Midbrain (tissue), 1 donor: ENCODE data around the gene ABCA4.
"Not testable (repeated sequence)": the region's sequence is repeated elsewhere in the genome, so short reads cannot be mapped to it uniquely, and the experiment has no call there.

Experiments
- DNase-seq: peaks from one replicate; lab custom pipeline; 2025; lab: John Stamatoyannopoulos, UW

Gene ABCA4

DNA sequence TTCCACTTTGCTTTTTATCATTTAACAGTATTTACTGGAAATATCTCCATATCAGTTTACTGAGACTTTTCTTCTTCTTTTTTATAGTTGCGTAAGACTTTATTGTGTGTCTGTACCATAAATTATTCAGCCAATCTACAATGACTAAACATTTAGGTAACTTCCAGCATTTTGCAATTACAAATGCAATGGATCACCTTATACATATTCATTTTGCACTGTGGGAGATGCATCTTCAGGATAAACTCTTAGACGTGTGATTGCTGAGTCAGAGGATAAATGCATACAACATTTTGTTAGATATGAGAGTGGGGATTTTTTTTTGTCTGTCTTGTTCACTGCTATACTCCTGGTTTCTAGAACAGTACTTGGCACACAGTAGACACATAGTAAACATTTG, 116.0 kb downstream of the ABCA4 start:
- no peak for DNase-seq

DNA sequence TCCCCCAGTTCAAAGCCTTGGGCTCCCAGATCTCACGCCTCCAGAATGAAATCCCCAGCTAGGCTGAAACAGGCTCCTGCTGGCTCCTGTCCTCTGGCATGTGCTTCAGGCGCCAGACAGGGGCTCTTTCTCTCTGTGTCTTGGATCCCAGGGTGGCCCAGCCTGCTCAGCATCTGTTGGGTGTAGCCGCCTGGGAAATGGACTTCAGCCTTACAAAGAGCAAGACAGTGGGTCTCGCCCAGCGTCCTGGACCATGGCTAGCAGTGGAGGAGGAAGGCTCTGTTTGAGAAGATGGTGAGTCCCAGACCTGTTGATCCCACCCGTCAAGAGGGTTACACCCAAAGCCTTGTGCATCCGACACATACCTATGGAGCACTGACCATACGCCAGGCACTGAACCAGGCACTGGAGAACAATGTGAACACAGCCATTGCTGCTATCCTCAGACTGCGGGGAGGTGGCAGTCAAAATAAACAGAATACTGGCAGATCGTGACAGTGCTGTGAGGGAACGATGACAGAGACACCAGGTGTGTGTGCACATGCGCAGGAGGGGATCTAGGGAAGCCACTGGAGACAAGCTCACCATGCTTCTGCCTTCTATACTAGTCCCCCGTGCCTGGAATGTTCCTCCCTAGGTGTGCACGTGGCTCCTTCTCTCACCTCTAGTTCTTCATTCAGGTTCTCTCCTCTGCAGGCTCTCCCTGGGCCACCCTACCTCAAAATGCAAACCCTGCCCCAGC, 118.7 kb downstream of the ABCA4 start:
- no peak for DNase-seq

- no peak for DNase-seq
Measured at GRCh38 chr1:94001397-94002045, 119.4 kb downstream of the ABCA4 start.

GRCh38 chr1:94000510-94001282, 120.3 kb downstream of the ABCA4 start:
- no peak for DNase-seq

- DNase-seq, result no peak
Measured at GRCh38 chr1:93999840-94000415, 121.0 kb downstream of the ABCA4 start.

DNA sequence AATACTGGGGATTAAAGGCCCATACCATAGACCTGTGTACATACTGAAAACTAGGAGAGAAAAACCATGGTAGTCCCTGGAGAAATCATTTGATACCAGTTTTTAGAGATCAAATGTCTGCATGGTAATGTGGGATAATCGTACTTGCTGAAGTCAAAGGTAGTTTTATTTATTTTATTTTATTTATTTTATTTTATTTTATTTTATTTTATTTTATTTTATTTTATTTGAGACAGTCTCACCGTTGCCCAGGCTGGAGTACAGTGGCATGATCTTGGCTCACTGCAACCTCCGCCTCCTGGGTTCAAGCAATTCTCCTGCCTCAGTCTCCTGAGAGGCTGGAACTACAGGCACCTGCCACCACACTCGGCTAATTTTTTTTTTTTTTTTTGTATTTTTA, 122.4 kb downstream of the ABCA4 start:
- DNase-seq, result not testable (repeated sequence)

DNA sequence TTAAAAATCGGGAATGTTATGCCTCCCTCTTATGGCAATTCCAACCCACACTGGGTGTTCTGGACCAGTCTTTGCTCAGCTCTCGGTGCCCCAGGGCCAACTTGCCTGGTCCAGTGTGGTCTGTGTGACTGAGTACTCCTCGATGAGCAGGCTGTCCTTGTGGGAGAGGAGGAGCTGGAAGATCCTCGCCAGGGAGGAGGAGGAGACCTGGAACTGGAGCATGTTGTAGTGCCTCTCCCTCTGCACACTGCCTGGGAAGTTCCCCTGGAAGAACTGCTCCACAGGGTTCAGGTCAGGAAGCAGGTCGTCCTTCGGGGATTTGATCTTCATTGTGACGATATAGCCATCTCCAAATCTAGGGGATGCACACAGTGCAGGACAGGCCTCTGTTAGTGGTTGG, 123.2 kb downstream of the ABCA4 start:
- DNase-seq, result no peak

GRCh38 chr1:93995837-93996536, 125.0 kb downstream of the ABCA4 start:
- DNase-seq, result no peak

- no peak for DNase-seq
Measured at GRCh38 chr1:93993731-93994130, 127.2 kb downstream of the ABCA4 start.

- no peak for DNase-seq
Measured at GRCh38 chr1:93992954-93993353, 128.0 kb downstream of the ABCA4 start.

- DNase-seq, result no peak
Measured at GRCh38 chr1:93992190-93992589, 128.8 kb downstream of the ABCA4 start.

DNA sequence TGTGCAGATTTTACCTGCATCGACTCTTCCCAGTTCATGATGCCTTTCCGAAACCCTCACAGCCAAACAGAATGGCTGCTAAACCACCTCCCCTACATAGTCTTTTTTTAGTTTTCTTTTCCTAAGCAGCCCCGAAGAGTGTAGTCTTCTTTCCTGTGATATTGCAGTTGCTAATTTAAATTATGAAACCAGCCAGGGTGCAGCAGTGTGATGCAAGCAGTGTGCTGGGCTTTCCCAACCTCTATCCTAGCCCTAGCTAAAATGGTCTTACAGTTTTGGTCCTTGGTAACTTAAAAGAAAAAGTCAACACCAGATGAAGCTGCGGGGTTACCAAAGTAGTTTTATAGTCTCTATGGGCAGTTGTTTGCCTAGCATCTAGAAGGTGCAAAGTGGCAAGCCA, 129.7 kb downstream of the ABCA4 start:
- DNase-seq, result no peak

- not testable (repeated sequence) for DNase-seq
Measured at GRCh38 chr1:93990477-93990876, 130.5 kb downstream of the ABCA4 start.

DNA sequence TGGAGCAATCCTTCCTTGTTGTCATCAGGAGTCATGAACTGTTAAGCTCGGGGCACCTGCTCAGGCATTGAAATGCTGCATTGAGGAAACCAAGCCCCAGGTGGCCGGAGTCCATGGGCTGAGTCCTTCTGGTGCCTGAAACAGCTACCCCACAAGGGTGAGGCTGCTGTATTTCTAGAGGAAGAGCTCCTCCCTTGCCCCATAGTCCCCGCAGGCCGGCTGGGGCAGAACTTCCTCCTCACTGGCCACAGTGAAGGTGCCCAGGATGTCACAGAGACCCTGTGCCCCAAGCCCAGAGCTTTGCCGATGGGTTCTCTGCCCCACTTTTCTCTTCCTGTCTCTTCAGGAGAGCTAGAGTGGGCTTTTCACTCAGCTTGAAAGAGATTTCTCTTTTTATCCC, 130.9 kb downstream of the ABCA4 start:
- DNase-seq, result no peak

- DNase-seq, result no peak
Measured at GRCh38 chr1:93989601-93990000, 131.3 kb downstream of the ABCA4 start.

GRCh38 chr1:93988634-93989350, 132.2 kb downstream of the ABCA4 start:
- DNase-seq, result no peak

- DNase-seq, result no peak
Measured at GRCh38 chr1:93981274-93981667, 139.7 kb downstream of the ABCA4 start.

DNA sequence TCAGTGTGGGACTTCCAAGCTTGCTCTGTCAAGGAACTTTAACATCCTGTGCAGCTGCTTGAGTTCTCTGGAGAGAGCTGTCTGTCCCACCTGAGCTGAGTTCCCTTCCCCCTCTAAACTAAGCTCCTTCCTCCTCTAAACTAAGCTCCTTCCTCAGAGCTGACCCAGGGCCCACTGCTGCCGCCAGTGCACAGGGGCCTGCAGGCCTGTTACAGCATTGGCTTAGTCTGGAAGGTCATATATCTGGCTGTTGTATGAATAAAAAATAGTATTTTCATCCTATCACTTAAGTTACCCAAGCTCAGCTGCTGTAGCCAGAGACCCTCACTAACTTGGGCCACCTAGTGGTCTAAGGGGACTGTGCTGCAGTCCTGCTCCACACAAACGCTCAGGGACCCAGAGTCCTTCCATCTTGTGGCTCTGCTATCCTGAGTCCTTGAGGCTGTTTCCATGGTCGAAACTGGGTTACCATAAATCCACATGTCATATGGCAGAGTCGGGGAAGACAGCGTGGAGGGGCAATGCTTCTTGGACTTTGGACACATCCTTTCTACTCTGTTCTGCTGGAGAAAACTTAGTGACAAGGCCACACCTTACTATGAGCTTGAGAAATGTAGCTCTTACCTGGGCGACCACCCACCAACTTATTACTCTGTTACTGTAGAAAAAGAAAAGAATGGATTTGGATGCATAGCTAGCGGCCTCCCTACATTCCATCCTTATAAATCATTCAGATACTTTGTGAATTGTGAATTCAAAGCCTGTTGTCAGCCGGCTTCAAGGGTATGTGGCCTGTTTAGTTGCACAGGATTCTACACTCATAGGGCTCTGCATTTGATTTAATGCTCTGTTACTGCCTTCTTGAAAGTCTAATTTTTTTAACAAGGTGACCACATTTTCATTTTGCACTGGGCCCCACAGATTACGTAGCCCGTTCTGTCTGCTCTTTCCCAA, 140.4 kb downstream of the ABCA4 start:
- DNase-seq, result no peak

- DNase-seq, result no peak
Measured at GRCh38 chr1:93979718-93980319, 141.1 kb downstream of the ABCA4 start.
